ENCODE measurements around the gene POLR3C.
"Not testable (repeated sequence)": the region's sequence is repeated elsewhere in the genome, so short reads cannot be mapped to it uniquely, and the experiment has no call there.

The POLR3C gene

DNA sequence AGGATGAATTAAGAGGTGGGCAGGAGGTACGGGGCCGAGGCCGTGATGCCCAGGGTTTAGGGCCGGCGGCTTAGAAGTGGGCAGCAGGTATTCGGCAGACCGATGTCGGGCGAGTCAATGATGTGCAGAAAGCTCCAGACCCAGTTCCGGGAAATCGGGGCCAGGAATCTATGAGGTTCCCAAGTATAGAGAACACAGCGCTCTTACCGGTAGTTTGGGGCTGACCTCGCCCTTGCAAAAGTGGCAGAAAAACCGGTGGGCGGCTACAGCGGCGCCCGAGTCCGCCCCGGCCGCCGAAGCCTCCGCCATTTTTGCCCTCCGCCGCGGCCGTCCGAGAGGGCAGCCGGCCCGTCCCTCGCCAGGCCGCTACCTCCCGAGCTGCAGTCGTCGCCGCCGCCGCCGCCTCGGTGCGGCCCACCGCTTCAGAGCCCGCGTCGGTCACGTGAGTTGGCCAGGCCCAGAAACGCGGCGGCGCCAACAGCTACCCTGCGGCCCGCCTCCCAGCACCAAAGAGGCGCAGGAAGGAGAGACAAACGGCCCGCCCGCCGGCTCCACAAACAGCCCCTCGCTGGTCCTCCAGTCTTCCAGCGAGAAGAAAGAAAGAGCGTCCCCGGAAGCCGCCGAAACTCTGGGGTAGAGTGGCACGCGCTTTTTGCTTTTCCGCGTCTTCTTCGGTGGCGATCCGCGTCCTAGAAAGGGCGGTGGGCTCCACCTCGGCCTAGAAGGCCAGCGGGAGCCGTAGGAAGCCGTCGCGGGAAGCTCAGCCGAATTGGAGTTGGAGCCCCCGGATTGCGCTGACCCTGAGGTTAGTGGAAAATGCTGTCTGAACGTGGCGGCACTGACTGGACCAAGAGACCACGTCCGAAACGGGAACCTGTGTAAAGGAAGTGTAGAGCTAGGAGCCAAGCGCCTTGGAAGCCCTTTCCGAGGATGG is at the start of gene POLR3C, which contains the start of gene RNF115:
POLR3C (plus strand) TSS at position 636 of the 934 bp plus-strand sequence. CDS start 1,577 bp downstream, outside the sequence.
RNF115 (minus strand) TSS at position 531 of the 934 bp plus-strand sequence; CDS start at position 309, 222 bp downstream.
- TF ChIP-seq GATA1 (IDR thresholded peaks at IDR 0.05; ENCODE audit: low read depth, low read length) = no peak
- TF ChIP-seq POLR2A (IDR thresholded peaks at IDR 0.05; ENCODE audit: low read length) = peak; percentile 77
- peak; percentile 92 to 93 for DNase-seq

DNA sequence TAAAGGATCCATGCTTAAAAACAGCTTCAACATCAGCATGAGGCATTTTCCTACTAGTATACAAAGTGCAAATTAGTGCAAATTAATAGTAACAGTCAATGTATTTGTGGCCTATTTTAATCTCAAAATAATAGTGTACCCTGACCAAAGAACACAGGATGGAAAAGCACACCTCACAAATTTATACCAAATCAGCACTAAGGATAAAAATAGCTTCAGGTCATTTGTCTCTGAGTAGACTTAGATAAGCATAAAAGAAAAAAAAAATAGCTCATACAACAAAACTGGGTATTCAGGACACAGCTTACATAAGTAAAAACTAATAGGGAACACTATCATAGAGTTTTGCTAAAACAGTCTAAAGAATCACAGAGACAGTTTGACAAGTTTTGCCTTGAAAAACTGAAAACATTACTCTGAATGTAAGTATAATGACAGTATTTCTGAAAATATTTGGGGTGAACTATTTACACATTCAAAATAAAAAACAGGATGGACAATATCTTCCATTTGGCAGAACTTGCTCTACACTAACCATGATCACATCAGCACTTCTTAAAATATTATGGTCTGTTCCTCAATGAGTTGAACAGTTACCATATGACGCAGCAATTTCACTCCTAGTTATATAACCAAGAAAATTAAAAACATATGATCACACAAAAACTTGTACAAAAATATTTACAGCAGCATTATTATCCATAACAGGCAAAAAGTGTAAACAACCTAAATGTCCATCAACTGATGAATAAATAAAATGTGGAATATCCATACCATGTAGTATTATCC is 46.4 kb upstream of the POLR3C start:
- no peak for TF ChIP-seq GATA1 (IDR thresholded peaks at IDR 0.05; ENCODE audit: low read depth, low read length)
- no peak for TF ChIP-seq POLR2A (IDR thresholded peaks at IDR 0.05; ENCODE audit: low read length)

DNA sequence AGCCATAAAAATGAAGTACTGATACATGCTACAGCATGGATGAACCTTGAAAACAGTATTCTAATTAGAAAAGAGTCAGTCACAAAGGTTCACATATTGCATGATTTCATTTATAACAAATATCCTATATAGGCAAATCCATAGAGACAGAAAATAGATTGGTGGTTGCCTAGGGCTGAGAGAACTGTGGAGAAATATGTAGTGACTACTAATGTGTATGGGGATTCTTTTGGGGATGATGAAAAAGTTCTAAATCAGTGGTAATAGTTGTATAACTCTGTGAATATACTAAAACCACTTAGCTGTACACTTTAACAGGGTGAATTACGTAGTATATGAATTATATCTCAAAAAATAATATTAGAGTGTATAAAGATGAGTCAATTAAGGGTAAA is 45.9 kb upstream of the POLR3C start:
- no peak for TF ChIP-seq GATA1 (IDR thresholded peaks at IDR 0.05; ENCODE audit: low read depth, low read length)
- no peak for TF ChIP-seq POLR2A (IDR thresholded peaks at IDR 0.05; ENCODE audit: low read length)
- no peak for DNase-seq

More for the DNA sequence above, 46.4 kb upstream of the POLR3C start:
- peak in 1 of 2 experiments; percentile 36 for DNase-seq

DNA sequence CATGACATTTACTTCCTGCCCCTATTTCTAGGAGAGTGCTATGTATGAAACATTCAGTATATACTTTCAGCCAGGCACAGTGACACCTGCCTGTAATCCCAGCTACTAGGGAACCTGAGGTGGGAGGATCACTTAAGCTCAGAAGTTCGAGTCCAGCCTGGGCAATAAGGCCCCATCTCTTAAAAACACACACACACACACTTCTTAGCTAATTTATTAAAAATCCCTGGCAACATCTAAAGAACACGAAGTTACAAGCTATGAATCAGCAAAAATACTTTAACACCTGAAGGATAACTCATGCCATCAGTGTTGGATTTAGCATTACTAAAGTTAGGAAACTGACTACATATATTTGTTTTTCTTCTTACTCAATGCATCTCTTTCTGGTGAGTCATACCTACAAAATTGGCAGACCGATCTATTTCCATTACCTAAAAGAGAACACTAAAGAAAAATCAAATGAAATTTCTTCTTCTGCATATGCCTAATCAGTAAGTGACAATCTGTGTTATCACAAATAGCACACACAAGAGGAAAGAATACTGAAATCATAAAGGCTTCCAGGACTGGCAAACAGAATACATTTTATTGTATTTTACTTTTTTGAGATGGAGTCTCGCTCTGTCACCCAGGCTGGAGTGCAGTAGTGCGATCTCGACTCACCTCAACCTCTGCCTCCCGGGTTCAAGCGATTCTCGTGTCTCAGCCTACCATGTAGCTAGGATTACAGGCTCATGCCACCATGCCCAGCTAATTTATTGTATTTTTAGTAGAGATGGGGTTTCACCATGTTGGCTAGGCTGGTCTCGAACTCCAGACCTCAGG is 41.5 kb upstream of the POLR3C start:
- TF ChIP-seq GATA1 (IDR thresholded peaks at IDR 0.05; ENCODE audit: low read depth, low read length) (no peak), POLR2A (IDR thresholded peaks at IDR 0.05; ENCODE audit: low read length) (no peak)
- DNase-seq = no peak

- DNase-seq = no peak
- TF ChIP-seq GATA1 (IDR thresholded peaks at IDR 0.05; ENCODE audit: low read depth, low read length) (no peak), POLR2A (IDR thresholded peaks at IDR 0.05; ENCODE audit: low read length) (no peak)
Measured at GRCh38 chr1:145784409-145784808, 39.6 kb upstream of the POLR3C start.

DNA sequence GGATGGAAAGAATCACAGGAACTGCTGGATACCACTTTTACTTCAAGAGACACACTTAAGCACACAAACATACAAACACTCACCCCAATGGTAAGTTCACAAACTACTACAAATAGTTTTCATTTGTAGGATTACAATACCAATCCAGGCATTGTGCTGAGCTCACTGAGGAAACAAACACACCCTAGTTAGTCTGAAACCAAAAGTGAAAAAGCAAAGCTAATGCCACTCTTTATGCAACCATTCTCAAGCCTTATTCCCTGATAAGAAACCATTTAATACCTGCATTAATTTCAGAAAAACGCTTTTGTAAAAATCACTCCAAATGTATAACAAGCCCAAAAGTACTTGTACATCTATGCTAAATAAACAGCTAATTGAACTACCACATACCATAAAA is 38.5 kb upstream of the POLR3C start:
- no peak for DNase-seq
- TF ChIP-seq GATA1 (IDR thresholded peaks at IDR 0.05; ENCODE audit: low read depth, low read length) = no peak

GRCh38 chr1:145786271-145786670 is 37.7 kb upstream of the POLR3C start:
- TF ChIP-seq GATA1 (IDR thresholded peaks at IDR 0.05; ENCODE audit: low read depth, low read length) (no peak), POLR2A (IDR thresholded peaks at IDR 0.05; ENCODE audit: low read length) (no peak)
- no peak for DNase-seq

DNA sequence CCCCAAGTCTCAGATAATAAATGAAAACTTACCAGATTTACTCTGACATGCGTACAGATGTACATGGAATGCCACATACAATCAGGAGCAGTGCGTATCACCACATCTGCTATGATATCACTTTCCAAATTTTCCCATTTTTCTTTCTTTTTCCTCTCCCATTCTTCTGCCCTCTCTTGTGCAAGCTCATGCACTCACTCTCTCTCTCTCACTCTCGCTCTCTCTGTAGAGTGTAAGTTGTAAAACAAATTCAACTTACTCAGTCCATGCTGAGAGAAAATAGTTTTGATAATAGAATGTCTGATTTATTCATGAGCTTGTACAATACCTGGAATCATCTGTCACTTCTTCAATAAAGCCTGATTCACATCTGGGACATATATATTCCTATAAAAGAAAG is 35.4 kb upstream of the POLR3C start:
- DNase-seq = no peak
- no peak for TF ChIP-seq POLR2A (IDR thresholded peaks at IDR 0.05; ENCODE audit: low read length)
- TF ChIP-seq GATA1 (IDR thresholded peaks at IDR 0.05; ENCODE audit: low read depth, low read length) = no peak

- not testable (repeated sequence) for DNase-seq
Measured at GRCh38 chr1:145791860-145792259, 32.1 kb upstream of the POLR3C start.

DNA sequence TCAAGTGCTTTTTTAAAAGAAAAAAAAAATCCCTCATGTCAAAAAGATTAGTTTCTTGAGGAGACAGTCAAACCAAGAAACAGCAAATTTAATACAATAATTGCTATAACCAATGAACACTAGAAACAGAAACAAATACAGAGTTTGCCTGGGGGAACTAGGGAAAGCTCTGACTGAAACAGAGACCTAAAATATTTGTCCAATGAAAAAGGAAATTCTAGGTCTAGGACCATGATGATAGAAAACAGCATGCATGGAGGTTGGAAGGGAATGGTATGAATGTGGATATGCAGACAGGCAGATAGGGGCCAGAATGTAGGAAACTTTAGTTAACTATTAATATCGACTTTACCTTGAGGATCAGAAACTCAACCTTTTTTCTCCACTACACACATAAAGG is 31.5 kb upstream of the POLR3C start:
- no peak for DNase-seq
- no peak for TF ChIP-seq GATA1 (IDR thresholded peaks at IDR 0.05; ENCODE audit: low read depth, low read length)
- no peak for TF ChIP-seq POLR2A (IDR thresholded peaks at IDR 0.05; ENCODE audit: low read length)

DNA sequence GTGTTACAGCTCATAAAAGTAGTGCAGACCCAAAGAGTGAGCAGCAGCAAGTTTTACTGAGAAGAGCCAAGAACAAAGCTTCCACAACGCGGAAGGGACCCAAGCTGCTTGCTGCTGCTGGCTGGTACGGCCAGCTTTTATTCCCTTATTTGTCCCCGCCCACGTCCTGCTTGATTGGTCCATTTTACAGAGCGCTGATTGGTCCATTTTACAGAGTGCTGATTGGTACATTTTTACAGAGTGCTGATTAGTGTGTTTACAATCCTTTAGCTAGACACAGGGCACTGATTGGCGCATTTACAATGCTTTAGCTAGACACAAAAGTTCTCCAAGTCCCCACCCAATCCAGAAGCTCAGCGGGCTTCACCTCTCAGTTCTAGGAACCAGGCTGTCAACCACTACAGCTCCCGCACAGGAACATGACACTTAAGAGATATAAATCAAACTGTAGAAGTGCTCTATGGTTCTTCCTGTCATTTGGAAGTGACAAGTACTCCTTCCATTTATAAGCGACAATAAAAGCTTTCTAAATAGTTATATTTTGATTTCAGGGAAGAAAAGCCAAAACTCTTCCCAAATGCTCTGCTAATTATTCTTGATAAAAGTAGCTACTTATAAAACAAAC is 28.6 kb upstream of the POLR3C start:
- TF ChIP-seq GATA1 (IDR thresholded peaks at IDR 0.05; ENCODE audit: low read depth, low read length) (no peak), POLR2A (IDR thresholded peaks at IDR 0.05; ENCODE audit: low read length) (no peak)
- peak in 1 of 2 experiments; percentile 8 for DNase-seq

- no peak for DNase-seq
- TF ChIP-seq GATA1 (IDR thresholded peaks at IDR 0.05; ENCODE audit: low read depth, low read length) (no peak), POLR2A (IDR thresholded peaks at IDR 0.05; ENCODE audit: low read length) (no peak)
Measured at GRCh38 chr1:145796753-145797152, 27.2 kb upstream of the POLR3C start.

- no peak for DNase-seq
- TF ChIP-seq GATA1 (IDR thresholded peaks at IDR 0.05; ENCODE audit: low read depth, low read length) (no peak), POLR2A (IDR thresholded peaks at IDR 0.05; ENCODE audit: low read length) (no peak)
Measured at GRCh38 chr1:145799806-145800205, 24.2 kb upstream of the POLR3C start.

Data from erythroblast (primary cell).